Hepatocyte (in vitro differentiated cells): ENCODE measurements around the gene HOXA5. TPM values are rescaled to one million over a fixed set of nuclear protein-coding genes. Genes with fewer than 3 reads are reported as not detected.

Experiments used
- DNase-seq: peaks from one replicate; pipeline ENCODE4 v3.0.0-alpha.2; 2016; ENCODE audit warnings: low spot score
- H2AFZ ChIP-seq: fragments of 200-600 bp; sonication (generic); 2 replicates; pipeline ENCODE4 v1.6.0; 2016; ENCODE audit warnings: antibody characterized with exemption, mild to moderate bottlenecking
- H3K27ac ChIP-seq: fragments of 200-600 bp; sonication (generic); 2 replicates; pipeline ENCODE4 v1.5.1; 2016; ENCODE audit warnings: mild to moderate bottlenecking
- H3K27me3 ChIP-seq: fragments of 200-600 bp; sonication (generic); 2 replicates; pipeline ENCODE4 v1.6.1; 2016
- H3K36me3 ChIP-seq: fragments of 200-600 bp; sonication (generic); replicated peaks from 2 replicates; pipeline ENCODE4 v1.5.1; 2016; ENCODE audit warnings: low read depth; ENCODE audit not compliant: insufficient read depth
- H3K4me1 ChIP-seq: fragments of 200-600 bp; sonication (generic); 2 replicates; pipeline ENCODE4 v1.5.1; 2016; ENCODE audit warnings: mild to moderate bottlenecking, moderate library complexity; ENCODE audit not compliant: insufficient read depth
- H3K4me2 ChIP-seq: fragments of 200-600 bp; sonication (generic); 2 replicates; pipeline ENCODE4 v1.6.0; 2016
- H3K4me3 ChIP-seq: fragments of 200-600 bp; sonication (generic); 2 replicates; pipeline ENCODE4 v1.5.1; 2016; ENCODE audit warnings: mild to moderate bottlenecking
- H3K79me2 ChIP-seq: fragments of 200-600 bp; sonication (generic); 2 replicates; pipeline ENCODE4 v1.6.0; 2017; ENCODE audit warnings: mild to moderate bottlenecking
- H3K9me2 ChIP-seq: fragments of 200-600 bp; sonication (generic); replicated peaks from 2 replicates; pipeline ENCODE4 v1.6.0; 2017; ENCODE audit warnings: mild to moderate bottlenecking; ENCODE audit not compliant: insufficient read depth
- H3K9me3 ChIP-seq: fragments of 200-600 bp; sonication (generic); 2 replicates; pipeline ENCODE4 v1.5.1; 2016; ENCODE audit warnings: low read depth, mild to moderate bottlenecking
- H4K20me1 ChIP-seq: fragments of 200-600 bp; sonication (generic); 2 replicates; pipeline ENCODE4 v1.6.0; 2016; ENCODE audit warnings: mild to moderate bottlenecking; ENCODE audit not compliant: insufficient read depth, poor library complexity, severe bottlenecking
- EZH2 ChIP-seq: fragments of 200-600 bp; sonication (generic); IDR thresholded peaks from 2 replicates; pipeline ENCODE4 v1.6.1; 2016; ENCODE audit warnings: antibody characterized with exemption, mild to moderate bottlenecking, borderline replicate concordance
- EZH2phosphoT487 ChIP-seq: fragments of 200-600 bp; sonication (generic); IDR thresholded peaks from one replicate; pipeline ENCODE4 v1.6.1; 2018; ENCODE audit warnings: antibody characterized with exemption, mild to moderate bottlenecking, low read depth, moderate library complexity; ENCODE audit not compliant: unreplicated experiment, severe bottlenecking
- WGBS: methylation state at CpG from one replicate; pipeline ENCODE4 v1.1.6; 2016; ENCODE audit warnings: low lambda C conversion rate; ENCODE audit errors: missing lambda C conversion rate; 5-methylcytosine and 5-hydroxymethylcytosine counted together
- polyA plus RNA-seq: library from polyadenylated mRNA; unstranded; fragments of >200 nt; fragmentation: Nextera tagmentation; extraction: Ambion mirVana; gene quantifications from 2 replicates; pipeline ENCODE4 v1.2.1, GENCODE V29; 2016
- total RNA-seq: library from RNA; depleted of rRNA; stranded (reverse); fragments of >200 nt; gene quantifications from 2 replicates; pipeline ENCODE4 v1.2.3, GENCODE V29; 2014
- TF ChIP-seq, protein P1 (sequence below): fragments of 200-600 bp; sonication (generic); IDR thresholded peaks from 2 replicates; pipeline ENCODE4 v1.5.1; 2016; ENCODE audit warnings: antibody characterized with exemption, mild to moderate bottlenecking; ENCODE audit not compliant: poor library complexity

Gene HOXA5
- total and polyA plus RNA-seq, 2 experiments from 2014 or later: 0.70 to 0.92 TPM

DNA sequence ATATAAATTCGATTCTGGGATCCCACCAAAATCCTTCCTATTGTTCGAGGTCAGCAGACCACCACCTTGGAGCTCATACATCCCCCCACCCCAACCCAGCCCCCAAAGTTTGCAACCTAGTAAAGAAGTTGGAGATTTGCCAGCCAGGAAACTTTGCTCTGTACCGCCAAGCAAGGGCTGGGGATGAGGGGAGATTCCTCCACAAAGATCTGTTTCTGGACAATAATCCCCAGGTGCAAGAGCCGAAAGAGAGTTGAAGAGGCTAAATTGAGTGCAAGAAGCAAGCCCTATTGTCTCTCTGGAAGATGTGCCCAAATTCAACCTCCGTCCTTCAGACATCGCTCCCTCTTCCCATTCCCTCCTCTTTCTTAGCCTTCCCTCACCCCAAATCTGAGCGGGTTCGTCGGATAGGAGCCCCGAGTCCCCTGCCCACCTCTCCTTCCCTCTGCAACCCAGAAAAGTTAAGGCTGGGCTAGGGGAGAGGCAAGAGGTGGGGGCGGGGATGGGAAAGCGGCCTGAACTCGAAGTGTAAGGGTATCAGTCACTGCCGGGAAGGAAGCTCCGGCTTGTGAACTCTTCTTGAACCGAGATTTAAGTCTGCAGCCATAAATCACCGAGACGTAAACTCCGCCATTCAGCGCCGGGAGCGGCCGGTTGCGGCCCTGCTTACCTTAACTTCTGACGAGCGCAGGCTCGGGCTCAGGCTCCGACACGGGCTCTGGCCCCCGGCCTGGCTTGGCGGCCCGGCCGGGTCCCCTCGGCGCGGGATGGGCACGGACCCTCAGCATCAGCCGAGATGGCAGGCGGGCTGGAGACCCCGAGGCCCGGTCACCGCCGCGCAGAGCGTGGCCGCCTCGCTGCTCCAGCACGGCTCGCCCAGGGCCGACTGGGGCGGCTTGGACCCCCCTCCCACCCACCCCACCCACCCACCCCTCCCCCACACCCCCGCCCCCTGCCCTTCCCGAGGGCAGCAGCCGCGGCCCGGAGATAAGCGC lies 30.2 kb downstream of the HOXA5 start:
- Histone ChIP-seq H3K9me2 (no peaks in the 10 kb centered on the region), H3K4me2 (peak overlapping the region; percentile 91), H3K4me3 (peak overlapping the region; percentile 24), H3K9me3 (no peaks in the 10 kb centered on the region), H3K79me2 (peaks cover 24% of the 10 kb centered on the region), H3K27ac (peak overlapping the region; percentile 80), H4K20me1 (no peaks in the 10 kb centered on the region), H3K4me1 (peaks cover 18% of the 10 kb centered on the region), H3K36me3 (no peaks in the 10 kb centered on the region), H3K27me3 (peaks cover 75% of the 10 kb centered on the region), H2AFZ (peak overlapping the region; percentile 10)
- TF ChIP-seq EZH2phosphoT487 (peak; percentile 65), EZH2 (peak; percentile 91)
- TF ChIP-seq, protein P1, sequence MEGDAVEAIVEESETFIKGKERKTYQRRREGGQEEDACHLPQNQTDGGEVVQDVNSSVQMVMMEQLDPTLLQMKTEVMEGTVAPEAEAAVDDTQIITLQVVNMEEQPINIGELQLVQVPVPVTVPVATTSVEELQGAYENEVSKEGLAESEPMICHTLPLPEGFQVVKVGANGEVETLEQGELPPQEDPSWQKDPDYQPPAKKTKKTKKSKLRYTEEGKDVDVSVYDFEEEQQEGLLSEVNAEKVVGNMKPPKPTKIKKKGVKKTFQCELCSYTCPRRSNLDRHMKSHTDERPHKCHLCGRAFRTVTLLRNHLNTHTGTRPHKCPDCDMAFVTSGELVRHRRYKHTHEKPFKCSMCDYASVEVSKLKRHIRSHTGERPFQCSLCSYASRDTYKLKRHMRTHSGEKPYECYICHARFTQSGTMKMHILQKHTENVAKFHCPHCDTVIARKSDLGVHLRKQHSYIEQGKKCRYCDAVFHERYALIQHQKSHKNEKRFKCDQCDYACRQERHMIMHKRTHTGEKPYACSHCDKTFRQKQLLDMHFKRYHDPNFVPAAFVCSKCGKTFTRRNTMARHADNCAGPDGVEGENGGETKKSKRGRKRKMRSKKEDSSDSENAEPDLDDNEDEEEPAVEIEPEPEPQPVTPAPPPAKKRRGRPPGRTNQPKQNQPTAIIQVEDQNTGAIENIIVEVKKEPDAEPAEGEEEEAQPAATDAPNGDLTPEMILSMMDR: no peak
- DNase-seq: peak; percentile 84
- WGBS: 8% methylated on average over 39 of the region's 57 CpGs

DNA sequence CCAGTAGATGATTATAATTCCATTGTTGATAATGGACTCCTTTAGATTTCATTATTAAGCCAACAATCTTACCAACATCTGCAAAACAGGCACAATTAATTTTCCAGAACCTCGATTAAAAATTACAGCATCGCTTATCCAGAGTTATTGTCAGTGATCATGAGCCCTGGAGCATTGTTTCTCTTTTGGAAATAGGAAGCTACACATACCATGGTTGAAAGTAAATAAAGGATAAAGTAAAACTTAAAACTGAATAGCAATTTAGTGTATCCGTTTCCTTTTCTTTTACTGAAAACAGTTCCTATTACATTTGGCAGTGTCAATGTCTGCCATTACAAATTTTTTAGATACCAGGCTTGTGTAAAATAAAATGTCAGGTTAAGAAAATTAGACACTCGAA lies 31.1 kb downstream of the HOXA5 start:
- 56% methylated on average over 4 of the region's 4 CpGs for WGBS
- Histone ChIP-seq H3K9me2 (no peaks in the 10 kb centered on the region), H3K4me1 (peaks cover 18% of the 10 kb centered on the region), H3K27ac (peak overlapping the region; percentile 80), H3K27me3 (peaks cover 80% of the 10 kb centered on the region), H3K9me3 (no peaks in the 10 kb centered on the region), H4K20me1 (no peaks in the 10 kb centered on the region), H3K4me3 (no peak overlapping the region), H3K36me3 (no peaks in the 10 kb centered on the region), H3K79me2 (peaks cover 20% of the 10 kb centered on the region), H2AFZ (no peak overlapping the region), H3K4me2 (peak overlapping the region; percentile 91)
- no peak for TF ChIP-seq EZH2
- no peak for TF ChIP-seq EZH2phosphoT487
- TF ChIP-seq, protein P1: no peak
- no peak for DNase-seq

DNA sequence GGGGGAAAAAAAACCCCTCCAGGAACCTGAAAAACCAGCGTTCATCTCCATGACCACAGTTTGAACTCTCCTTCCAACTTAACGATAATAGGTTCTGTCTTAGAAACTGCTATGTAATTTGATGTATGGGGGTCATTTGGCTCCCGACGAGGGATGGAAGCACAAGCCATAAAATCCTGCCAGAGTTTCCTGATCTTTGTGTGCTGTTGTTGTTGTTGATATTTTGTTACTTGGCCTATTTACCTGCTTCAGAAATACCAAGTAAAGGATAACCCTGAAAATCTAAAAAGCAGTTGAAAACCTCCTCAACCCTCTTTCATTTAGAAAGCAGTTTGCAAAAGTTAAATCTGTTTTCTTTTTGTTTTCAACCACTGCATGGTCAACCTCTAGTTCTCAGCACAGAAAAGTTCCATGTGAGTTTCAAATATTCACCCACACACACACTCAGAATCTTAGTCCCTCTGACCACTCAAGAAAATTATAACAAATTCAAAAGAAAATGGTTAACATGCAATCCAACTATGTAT lies 31.7 kb downstream of the HOXA5 start:
- Histone ChIP-seq H3K27ac (peak overlapping the region; percentile 56), H3K4me3 (no peak overlapping the region), H3K9me2 (no peaks in the 10 kb centered on the region), H3K4me1 (peaks cover 19% of the 10 kb centered on the region), H3K36me3 (no peaks in the 10 kb centered on the region), H3K27me3 (peaks cover 81% of the 10 kb centered on the region), H3K79me2 (peaks cover 18% of the 10 kb centered on the region), H2AFZ (no peak overlapping the region), H4K20me1 (no peaks in the 10 kb centered on the region), H3K9me3 (no peaks in the 10 kb centered on the region), H3K4me2 (peak overlapping the region; percentile 91)
- WGBS: 25% methylated on average over 4 of the region's 4 CpGs
- TF ChIP-seq EZH2phosphoT487 (no peak), EZH2 (no peak)
- TF ChIP-seq, protein P1: no peak
- no peak for DNase-seq
